Stimulated activated CD8-positive, alpha-beta memory T cell treated with anti-CD3 and anti-CD28 coated beads, Interleukin-15, amount 100 ng/mL, for 24 hours (primary cell): ENCODE data around the gene FOXQ1.

Experiments used
- DNase-seq: peaks from one replicate; pipeline ENCODE4 v3.0.0-alpha.2; 2020; ENCODE audit warnings: low read depth

Gene FOXQ1, protein sequence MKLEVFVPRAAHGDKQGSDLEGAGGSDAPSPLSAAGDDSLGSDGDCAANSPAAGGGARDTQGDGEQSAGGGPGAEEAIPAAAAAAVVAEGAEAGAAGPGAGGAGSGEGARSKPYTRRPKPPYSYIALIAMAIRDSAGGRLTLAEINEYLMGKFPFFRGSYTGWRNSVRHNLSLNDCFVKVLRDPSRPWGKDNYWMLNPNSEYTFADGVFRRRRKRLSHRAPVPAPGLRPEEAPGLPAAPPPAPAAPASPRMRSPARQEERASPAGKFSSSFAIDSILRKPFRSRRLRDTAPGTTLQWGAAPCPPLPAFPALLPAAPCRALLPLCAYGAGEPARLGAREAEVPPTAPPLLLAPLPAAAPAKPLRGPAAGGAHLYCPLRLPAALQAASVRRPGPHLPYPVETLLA

DNA sequence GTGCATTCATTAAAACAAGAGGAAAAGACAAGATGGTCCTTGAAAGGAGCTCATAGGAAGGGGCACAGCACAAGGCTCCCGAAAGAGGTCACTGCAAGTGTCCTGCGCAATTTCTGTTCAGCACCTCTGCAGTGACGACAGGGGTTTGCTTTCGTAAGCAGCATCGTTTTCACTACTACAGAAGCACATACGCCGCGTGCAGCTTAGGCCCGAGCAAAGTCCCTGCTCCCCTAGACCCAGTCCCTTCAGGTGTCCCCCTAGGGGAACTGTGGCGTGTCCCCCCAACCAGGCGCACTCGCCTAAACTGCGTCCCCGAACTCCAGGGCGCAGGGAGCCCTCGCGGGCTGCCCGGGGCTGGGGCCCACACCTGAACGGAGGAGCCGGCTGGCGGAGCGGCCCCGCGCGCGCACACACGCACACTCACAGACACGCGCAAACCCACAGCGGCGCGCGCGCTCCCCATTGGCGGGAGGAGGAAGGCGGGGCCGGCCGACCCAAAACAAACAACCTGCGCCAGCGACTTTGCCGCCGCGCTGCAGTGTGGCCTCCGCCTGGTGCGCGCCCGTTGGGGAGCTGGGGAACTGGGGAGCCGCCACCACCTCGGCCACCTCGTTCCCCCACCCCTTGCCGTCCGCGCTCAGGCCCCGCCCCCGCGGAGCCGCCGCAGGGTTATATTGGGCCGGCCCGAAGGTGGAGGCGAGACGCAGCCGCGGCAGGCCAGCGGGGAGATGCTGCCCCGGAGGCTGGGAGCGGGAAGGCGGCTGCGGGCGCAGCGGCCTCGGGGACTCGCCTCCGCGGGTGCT is at the start of gene FOXQ1:
FOXQ1 (plus strand) TSS at position 699 of the 803 bp plus-strand sequence. CDS start 607 bp downstream, outside the sequence.
- DNase-seq: no peak

DNA sequence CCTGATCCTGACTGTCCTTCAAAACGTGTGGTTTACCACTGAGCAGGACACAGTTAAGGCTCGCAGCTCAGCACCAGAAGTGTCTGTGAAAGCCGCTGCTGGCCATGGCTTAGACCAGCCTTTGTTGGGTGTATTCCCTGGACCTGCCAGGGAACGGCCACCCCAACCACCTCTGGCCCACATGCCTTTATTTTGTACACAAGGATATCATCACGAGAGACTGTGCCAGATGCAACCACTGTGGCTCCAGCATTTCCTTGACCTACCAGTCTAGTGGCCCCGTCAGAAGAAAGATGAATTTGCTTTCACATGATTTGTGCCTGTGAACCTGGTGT is 49.2 kb upstream of the FOXQ1 start:
- DNase-seq: no peak

DNA sequence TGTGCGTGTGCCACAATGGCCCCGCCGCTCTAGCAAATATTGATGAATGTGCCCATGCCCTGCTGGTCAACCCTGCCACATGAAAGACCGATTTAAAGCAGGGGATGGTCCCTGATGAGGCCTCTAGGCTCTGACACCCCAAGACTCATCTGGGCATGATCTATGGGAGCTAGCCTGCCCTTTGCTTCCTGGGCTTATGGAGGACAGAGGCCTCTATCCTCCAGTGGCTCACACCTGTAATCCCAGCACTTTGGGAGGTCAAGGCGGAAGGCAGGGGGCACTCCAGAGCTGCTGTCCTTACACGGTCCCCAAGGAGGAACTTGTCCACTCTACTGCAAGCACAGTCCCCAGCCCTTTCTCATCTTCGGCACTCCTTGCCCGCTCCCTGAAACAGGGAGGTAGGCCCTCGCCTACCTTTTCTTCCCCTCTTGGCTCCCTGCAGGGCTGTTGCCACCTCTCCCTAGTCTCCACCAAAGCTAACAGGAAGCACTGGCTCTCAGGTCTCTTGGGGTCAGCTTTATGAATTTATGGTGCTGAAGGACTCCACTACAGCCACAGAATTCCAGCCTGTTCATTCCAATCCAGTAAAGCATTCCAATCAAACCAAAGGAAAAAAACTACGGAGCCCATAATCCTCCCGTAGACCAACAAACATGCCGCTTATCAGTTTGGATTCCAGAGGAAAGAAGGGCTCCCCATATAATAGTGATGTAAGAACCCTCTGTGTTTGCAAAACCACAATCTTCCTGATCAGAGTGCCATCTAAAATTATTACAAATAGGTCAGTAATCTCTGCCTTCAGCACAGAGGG is 48.7 kb upstream of the FOXQ1 start:
- DNase-seq: no peak

DNA sequence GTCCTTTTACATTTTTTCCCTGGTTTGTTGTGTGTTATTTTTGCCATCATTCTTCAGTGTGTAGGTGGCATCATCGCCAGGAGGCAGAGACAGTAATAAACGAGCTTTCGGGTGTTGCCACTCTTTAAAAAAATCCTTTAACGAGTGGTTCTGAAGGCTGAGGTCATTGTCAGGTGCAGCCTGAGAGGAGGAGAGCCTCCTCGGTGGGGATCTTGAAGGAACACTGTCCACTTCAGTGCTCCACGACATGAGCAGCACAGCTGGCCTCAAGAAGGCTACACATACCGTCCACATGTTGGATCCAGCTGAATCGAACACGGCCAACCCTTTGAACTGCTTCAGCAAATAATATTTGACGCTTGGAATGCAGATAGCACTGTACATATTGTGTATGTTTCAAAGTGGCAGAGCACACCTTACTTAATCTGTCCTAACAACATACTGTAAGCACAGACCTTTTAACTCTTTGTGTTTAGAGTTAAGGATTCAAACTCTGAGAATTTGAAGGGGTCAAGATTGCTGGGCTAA is 48.0 kb upstream of the FOXQ1 start:
- no peak for DNase-seq

DNA sequence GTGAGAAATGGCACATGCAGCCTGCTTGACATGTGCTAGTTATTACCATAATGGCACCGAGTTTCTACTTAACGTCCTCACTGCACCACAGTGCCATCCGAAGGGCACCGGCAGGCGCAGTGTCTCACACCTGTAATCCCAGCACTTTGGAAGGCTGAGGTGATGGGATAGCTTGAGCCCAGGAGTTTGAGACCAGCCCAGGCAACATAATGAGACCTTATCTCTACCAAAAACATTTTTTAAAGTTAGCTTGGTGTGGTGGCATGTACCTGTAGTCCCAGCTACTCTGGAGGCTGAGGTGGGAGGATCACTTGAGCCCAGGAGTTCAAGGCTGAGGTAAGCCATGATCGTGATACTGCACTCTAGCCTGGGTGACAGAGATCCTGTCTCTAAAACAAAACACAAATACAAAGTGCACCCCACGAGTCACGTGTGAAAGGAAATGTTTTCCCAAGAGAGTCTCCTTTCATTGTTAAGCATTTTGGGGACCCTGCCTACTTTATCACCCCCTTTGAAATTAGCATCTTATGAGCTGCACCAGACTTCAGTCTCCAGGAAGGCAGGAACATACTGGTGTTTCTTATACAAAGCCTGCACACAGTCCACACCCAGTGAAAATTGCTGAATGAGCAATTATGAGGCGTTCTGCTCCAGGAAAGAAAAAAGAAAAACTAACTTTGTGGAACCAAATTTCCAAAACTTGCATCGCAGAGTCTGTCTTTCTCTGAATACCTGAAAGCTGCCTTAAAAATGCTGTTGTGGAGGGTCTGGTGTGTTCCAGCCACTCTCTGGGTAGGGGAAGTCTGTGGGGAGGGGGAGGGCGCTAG is 47.1 kb upstream of the FOXQ1 start:
- no peak for DNase-seq

DNA sequence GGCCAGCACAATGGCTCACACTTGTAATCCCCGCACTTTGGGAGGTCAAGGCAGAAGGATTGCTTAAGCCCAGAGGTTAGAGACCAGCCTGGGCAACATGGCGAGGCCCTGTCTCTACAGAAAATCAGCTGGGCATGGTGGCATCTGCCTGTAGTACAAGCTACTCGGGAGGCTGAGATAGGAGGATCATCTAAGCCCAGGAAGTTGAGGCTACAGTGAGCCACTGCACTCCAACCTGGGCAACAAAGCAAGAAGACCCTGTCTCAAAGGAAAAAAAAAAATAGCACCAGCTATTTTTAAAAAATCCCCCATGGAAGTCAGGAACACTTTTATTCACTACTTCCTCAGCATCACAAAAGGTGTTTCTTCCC is 45.2 kb upstream of the FOXQ1 start:
- DNase-seq: no peak

DNA sequence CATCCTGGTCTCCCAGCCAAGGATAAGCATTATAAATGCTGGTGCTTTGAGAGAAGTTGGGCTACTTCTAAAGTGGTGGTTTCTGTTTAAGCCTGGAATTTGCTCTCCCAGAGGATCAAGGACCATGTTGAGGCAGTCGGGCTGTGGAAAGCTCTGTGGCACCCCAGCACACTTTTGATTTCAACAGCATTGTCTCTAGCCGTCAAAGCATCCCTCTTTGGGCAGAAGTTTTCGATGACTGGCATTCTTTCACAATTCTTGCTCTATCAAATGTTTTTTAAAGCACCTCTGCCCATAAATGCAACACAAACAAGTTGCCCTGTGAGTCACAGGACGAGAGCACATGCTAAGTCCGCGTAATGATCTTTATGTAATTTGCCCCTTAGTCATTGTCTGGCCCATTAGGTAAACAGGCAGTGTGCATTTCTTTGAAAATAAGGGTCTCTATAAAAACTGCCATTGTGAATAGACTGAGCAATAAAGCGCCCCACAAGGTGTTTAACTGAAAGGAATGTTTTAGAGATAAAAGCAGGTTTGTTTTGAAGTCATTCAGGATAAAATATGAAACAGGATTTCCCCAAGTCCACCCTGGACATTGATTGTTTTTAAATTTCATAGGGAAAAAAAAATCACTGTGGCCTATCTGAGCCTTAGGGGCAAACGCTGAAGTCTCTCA is 44.7 kb upstream of the FOXQ1 start:
- no peak for DNase-seq

DNA sequence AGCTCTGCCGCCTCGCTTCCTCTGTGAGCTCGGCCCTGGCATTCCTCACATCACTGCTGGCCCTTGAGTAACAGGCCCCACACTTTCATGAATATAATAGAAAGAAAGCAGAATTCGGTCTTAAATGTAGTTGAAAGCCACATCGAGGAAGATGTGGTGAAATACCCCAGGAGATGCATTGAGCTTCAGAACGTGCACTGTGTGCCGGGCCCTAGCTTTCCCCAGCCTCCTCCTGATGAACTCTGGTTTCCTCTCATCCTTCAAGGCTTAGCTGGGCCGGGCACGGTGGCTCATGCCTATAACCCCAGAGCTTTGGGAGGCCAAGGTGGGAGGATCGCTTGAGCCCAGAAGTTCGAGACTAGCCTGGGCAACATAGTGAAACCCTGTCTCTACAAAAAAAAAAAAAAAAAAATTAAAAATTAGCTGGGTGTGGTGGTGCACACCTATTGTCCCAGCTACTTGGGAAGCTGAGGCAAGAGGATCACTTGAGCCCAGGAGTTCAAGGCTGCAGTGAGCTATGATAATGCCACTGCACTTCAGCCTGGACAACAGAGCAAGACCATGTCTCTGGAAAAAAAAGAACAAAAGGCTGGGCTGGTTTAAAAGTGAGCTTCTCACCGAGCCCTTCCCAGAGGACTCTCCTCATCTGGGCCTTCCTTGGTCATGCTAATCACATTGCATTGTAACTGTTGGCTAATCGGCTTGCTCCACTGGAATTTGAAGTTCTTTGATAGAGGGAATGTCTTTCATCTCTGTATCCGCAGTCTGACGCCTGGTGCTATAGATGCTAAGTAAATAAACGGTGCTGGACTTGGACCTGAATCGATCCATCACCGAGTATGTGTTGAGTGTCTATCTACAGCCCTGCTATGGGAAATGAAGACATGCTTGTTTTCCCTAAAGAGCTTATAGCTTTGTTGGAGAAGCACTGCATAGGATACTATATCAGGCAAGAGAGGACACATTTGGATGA is 43.8 kb upstream of the FOXQ1 start:
- DNase-seq: no peak

DNA sequence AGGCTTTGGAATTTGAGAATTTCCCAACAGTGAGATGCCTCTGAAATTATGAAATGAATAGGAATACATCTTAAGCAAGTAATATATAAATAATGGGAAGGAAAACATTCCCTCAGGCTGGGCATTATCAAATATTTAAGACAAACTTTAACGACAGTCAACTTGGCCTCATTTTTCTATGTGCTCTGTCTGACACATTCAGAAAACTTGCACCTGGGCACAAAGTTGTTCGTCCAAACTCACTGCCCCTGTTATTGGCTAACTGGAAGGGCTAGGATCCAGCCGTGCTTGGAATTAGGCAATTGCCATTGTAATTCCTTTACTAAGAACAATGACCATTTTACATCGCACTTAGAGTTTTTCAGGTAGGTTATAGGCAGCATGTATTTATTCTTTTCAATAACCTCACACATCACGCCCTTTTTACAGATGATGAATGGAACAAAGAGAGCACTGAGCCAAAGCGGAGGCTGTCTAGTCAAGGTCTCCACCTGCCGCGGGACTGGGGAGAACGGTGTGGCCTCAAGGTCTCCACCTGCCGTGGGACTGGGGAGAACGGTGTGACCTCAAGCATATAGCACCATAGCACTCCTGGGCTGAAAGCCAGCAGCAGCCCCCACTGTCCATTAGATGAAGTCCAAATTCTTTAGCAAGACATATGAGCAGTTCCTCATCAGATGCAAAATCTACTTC is 40.7 kb upstream of the FOXQ1 start:
- no peak for DNase-seq

DNA sequence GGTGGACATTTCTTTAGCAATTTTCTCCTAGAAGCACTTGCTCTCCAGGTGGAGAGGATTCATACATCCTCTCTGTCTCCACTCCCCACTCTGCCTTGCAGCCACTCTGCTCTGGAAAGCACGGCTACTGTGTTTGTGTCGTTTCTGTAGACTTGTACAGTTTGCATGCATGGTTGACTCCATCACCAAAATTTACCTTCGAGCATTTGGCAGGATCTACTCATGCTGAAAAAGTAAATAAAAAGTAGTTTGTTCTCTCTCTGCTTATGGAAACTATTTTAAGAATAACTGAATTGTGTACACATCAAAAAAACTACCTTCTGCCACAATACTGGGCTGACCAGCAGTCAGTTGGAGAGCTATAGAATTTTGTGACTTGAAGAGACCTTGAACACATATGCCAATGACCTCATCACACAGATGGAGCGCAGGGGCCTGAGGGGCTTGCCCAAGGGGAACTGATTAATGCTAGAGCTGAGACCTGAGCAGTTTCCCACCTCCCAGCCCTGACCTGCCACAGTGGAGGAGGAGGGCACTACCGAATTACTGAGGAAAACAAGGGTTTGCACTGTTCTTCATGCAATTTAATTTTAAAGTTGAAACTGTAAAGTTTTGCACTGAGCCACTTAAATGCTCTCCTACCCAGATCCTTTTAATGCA is 33.7 kb upstream of the FOXQ1 start:
- DNase-seq: no peak

DNA sequence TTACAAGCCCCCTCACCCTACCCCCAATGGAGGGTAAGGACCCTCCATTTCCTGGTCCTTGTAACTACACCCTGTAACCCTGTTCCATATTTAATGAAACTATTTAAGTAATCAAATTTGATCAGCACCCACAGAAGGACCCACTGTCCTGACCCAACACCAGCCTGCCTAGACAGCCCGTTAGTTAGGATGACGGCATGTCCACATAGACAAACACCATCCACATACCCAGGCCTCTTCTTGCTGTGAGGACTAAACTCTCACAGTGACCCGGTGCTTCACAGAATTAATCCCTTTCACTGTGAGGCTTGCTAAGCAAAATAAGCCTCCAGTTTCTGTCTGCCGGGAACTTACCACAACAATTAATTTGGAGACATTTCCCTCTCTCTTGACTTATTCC is 32.8 kb upstream of the FOXQ1 start:
- no peak for DNase-seq

DNA sequence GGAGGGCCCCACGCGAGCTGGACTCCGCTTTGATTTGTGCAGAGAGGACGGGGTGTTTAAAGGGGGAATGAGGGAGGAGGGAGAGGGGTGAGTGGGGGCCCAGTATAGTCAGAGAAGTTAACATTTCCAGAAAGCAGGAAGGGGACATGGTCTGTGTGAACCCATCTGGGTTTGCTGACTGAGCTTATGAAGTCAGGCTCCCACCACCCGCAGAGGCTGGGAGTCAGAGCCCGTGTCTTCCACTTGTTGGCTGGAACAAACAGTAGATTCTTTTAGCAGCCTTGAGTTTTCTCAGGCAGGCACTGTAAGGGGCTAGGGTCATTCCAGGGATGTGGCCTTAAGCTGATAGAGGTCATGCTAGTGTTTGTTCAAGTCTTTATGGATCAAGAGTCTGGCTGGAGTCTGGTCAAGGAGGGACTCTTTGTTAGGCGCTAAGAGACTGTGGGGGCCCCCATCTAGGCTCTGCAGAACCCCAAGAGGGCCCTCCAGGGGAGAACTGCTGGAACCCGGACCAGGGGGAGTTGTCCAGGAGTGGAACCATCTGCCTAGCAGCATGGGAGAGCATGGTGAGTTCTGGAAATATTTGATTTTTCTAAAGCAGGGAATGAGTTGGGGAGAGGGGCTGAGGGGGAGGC is 31.1 kb upstream of the FOXQ1 start:
- no peak for DNase-seq

DNA sequence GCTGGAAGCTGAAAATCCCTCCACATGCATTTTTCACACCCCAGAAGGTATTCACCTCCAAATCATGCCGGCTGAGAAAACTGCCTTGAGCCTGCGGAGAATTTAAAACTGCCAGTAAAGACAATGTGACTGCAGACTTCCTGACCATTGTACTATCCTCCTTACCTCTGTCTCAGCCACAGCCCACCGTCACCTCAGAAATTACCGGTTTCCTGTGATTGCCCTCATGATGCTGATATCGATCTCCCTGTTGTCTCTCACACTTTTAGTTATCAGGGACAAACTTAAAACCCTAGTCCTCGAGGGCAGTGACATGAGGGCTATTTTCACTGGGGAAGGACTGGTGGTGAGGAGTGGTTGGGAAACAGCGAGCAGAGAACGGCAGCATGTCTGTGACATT is 30.2 kb upstream of the FOXQ1 start:
- no peak for DNase-seq

DNA sequence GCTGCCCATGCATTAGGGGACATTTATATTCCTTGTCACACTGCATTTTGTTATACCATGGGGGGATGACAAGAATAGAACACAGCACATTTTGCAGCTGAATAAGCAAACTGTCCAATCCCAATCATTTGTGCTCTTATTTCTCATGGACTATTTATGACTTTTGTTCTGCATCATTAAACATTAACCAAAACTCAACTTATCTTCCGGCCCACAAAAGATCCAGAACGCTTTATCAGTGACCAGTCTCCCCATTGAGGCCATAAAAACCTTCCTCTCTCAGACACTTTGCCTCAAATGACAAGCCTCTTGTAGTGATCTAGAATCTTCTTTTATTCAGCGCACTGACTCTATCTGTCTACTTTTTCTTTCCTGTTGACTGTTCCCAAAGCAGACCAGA is 28.4 kb upstream of the FOXQ1 start:
- no peak for DNase-seq

DNA sequence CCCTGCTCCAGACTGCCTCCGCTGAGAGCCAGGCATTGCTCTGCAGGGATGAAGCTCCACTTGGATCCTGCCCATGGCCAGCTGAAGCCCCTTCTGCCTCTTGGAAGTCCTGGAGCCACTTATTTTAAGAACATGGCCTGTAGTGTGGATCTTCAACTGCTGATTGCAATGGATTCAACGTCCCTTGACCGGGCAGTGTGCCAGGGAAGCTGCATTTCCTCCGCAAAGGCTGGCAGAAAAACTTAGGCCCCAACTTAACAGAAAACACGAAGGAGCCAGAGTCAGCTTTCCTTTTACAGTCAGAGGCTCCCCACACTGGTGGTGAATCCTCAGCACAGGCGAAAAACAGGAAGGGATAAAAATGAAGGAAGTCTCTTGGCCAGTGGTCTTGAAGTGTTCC is 26.3 kb upstream of the FOXQ1 start:
- no peak for DNase-seq

DNA sequence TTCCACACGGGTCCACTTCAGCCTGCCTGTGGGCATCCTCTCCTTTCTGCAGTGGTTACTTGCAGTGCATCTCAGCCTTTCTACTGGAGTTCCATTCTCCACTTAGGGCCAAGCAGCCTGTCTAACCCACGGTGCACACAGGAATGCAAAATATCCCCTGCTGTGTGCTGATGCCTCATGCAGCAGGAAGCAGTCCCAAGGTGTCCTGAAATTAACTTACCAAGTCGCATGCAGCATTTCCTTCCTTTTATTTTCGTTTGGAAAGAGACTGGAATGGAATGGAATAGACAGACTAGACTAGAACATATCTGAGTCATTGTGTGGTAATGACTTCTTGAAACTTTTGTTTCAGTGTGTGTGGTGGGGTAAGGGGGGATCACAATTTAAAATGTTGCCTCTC is 25.9 kb upstream of the FOXQ1 start:
- no peak for DNase-seq

DNA sequence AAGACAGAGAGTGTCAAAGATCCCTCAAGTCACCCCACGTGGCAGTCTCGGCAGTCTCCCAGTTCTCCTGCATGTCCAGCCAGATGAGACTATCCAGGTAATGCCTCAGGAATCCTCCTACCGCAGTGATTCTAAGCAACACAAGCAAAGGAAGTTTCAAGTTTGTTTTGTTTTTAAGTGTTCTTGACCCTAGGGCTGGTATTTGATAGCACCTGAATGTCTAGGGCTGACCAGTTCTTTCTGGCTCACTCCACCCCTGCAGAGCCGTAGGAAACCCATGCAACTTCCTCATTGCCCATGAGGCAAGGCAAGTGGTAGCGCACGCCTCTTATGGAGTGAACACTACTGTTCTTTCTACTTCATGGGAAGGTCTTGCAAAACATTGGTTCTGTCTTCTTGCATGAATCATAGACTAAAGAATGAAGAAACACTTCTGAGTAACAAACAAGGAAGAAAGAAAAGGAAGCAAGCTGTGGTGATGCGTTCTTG is 24.8 kb upstream of the FOXQ1 start:
- DNase-seq: no peak

DNA sequence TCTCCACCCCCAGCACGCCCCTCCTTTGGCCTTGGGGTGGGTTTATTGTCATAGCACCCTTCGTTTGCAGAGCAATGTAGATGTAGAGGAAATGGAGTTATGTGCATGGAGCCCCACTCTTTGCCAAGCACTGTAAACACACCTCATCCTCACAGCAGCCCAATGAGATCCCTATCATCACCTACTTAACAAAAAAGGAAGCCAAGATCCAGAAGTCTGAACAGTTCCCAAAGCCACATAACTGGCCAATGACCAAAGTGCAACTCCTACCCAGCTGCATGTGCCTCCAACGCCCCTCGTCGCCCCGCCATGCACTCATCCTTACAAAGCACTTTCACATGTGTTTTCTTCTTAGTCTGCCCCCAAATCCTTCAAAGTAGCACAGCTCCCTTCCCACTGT is 21.8 kb upstream of the FOXQ1 start:
- DNase-seq: no peak
